Lower leg skin (tissue), 4 donors: ENCODE measurements around the gene MGMT. TPM values are rescaled to one million over a fixed set of nuclear protein-coding genes. Genes with fewer than 3 reads are reported as not detected.

Experiments
- DNase-seq, 2 donors: peaks; one replicate each; pipeline ENCODE4 v3.0.0-alpha.2; 2019; ENCODE audit warnings: low spot score in 2 of 2
- H3K4me3 ChIP-seq: fragments of 200-600 bp; sonication (generic); 2 replicates; pipeline ENCODE4 v1.5.1; 2017; ENCODE audit warnings: mild to moderate bottlenecking, low read depth; ENCODE audit not compliant: poor library complexity, severe bottlenecking
- CTCF ChIP-seq, 3 donors: fragments of 450-650 bp; IDR thresholded peaks; one replicate each; pipeline ENCODE4 v1.5.1; 2016; ENCODE audit warnings: antibody characterized with exemption in 3 of 3, mild to moderate bottlenecking in 3 of 3, moderate library complexity in 2 of 3
- POLR2A ChIP-seq, 2 donors: fragments of 450-650 bp; IDR thresholded peaks; one replicate each; pipeline ENCODE4 v1.6.1; 2016 to 2017; ENCODE audit warnings: antibody characterized with exemption in 2 of 2, mild to moderate bottlenecking in 1 of 2, moderate library complexity in 1 of 2
- WGBS, 2 donors: methylation state at CpG; one replicate each; pipeline ENCODE4 v1.1.5; 2018; 5-methylcytosine and 5-hydroxymethylcytosine counted together
- intact Hi-C: fragments of 100-400 bp; cut with DNase I; formaldehyde crosslinking; loops from one replicate; pipeline ENCODE4 v1.15.0; 2023; ENCODE audit warnings: low total_unique reads
- total RNA-seq, 4 donors: library from RNA; depleted of rRNA; stranded (reverse); fragments of >200 nt; gene quantifications; one replicate each; pipeline ENCODE4 v1.1.0, GENCODE V29; 2016

Gene MGMT
- total RNA-seq, 4 donors from 2014 or later, result 13.1 to 38.7 (median 29.2) TPM

GRCh38 chr10:129506101-129506797 lies 39.2 kb downstream of the MGMT start:
- no peak for DNase-seq
- TF ChIP-seq CTCF (IDR thresholded peaks at IDR 0.05) (no peak), POLR2A (IDR thresholded peaks at IDR 0.05) (no peak)
- H3K4me3 ChIP-seq, result no peak overlapping the region
- intact Hi-C loops, result no loop called here
- WGBS, 2 donors, result 89 to 90% methylated on average over 14 of the region's 14 CpGs

- intact Hi-C loops, result no loop called here
- TF ChIP-seq CTCF (IDR thresholded peaks at IDR 0.05), result no peak
- TF ChIP-seq POLR2A (IDR thresholded peaks at IDR 0.05), result no peak
- 89 to 93% methylated on average over 10 to 12 of the region's 12 CpGs for WGBS, 2 donors
- peak in 1 of 2 donors; percentile 59 for DNase-seq
- no peak overlapping the region for H3K4me3 ChIP-seq
Observed at GRCh38 chr10:129507216-129507889, 40.3 kb downstream of the MGMT start.

GRCh38 chr10:129509155-129509554 lies 42.1 kb downstream of the MGMT start:
- TF ChIP-seq CTCF (IDR thresholded peaks at IDR 0.05), result no peak
- TF ChIP-seq POLR2A (IDR thresholded peaks at IDR 0.05), result no peak
- H3K4me3 ChIP-seq, result no peak overlapping the region
- WGBS, 2 donors, result 93 to 94% methylated on average over 12 of the region's 12 CpGs
- DNase-seq, result peak in 1 of 2 donors; percentile 54
- intact Hi-C loops, result no loop called here

- intact Hi-C loops, result no loop called here
- 68 to 77% methylated on average over 8 of the region's 8 CpGs for WGBS, 2 donors
- TF ChIP-seq CTCF (IDR thresholded peaks at IDR 0.05), result no peak
- TF ChIP-seq POLR2A (IDR thresholded peaks at IDR 0.05), result no peak
- DNase-seq, result peak in 1 of 2 donors; percentile 42
- no peak overlapping the region for H3K4me3 ChIP-seq
Observed at GRCh38 chr10:129509835-129510234, 42.8 kb downstream of the MGMT start.

GRCh38 chr10:129511086-129511485 lies 44.0 kb downstream of the MGMT start:
- DNase-seq, result no peak
- intact Hi-C loops, result no loop called here

More at GRCh38 chr10:129511086-129511485, 44.0 kb downstream of the MGMT start:
- 90 to 92% methylated on average over 13 of the region's 13 CpGs for WGBS, 2 donors
- H3K4me3 ChIP-seq, result no peak overlapping the region
- no peak for TF ChIP-seq CTCF (IDR thresholded peaks at IDR 0.05)
- no peak for TF ChIP-seq POLR2A (IDR thresholded peaks at IDR 0.05)
